SH-SY5Y (cell line): ENCODE measurements around the gene CGREF1.

ENCODE experiments used
- GATA2 ChIP-seq: IDR thresholded peaks from 2 replicates; pipeline ENCODE4 v1.6.1; 2011; ENCODE audit warnings: mild to moderate bottlenecking, low read depth, low read length
- GATA3 ChIP-seq: IDR thresholded peaks from 2 replicates; pipeline ENCODE4 v1.6.1; 2011; ENCODE audit warnings: low read depth, mild to moderate bottlenecking, low read length, moderate library complexity

- TF ChIP-seq GATA2 (no peak), GATA3 (no peak)
Measured at GRCh38 chr2:27065128-27065527, 53.8 kb downstream of the CGREF1 start.
